T follicular helper cell (primary cell): ENCODE measurements around the gene EIF2D.
A peak's percentile ranks its signal among the peaks of the same experiment; 100 is the strongest.

Experiments
- DNase-seq: peaks from one replicate; pipeline ENCODE4 v3.0.0-alpha.2; 2020; ENCODE audit warnings: low read depth

The EIF2D gene

GRCh38 chr1:206569556-206569955 lies 42.7 kb downstream of the EIF2D start:
- DNase-seq: no peak

- no peak for DNase-seq
Measured at GRCh38 chr1:206568779-206569352, 43.4 kb downstream of the EIF2D start.

DNA sequence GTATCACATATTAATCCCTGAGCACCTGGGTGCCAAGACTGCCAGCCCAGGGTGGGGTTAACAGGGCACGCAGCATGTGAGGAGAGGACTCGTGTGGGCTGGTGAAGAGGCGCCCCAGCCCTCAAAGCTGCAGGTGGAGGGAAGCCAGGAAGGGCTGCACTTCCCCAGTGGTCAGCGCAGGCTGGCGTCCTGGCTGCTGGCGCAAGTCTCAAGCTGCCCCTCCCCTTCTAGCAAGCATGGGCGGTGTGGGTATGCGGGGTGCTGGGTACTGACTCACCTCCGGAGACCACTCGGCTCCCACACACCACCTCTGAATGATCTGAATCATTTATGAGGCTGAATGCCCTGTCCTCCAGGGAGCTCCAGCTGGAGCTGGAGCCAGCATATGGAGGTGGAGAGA lies 44.0 kb downstream of the EIF2D start:
- DNase-seq: no peak

DNA sequence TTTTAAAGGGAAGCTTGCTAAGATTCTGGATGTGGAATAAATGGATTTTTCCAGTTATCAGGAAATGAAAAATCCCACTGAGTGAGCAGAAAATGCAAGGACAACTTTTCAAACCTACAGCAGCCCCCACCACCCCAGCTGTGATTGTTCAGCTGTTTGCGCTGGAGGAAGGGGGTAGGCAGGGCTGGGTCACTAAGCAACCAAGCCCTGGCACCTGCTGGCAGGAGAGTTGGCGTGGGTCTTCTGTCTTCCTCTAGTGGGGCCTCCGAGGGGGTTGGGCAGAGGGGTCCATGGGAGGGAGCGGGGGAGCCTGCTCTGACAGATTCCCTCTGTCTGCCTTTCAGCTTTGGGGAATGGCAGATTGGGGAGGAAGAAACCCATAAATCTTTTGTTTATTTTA lies 45.3 kb downstream of the EIF2D start:
- DNase-seq: no peak

GRCh38 chr1:206565995-206566394 lies 46.3 kb downstream of the EIF2D start:
- no peak for DNase-seq

- DNase-seq: no peak
Measured at GRCh38 chr1:206563367-206564207, 48.7 kb downstream of the EIF2D start.

GRCh38 chr1:206560007-206560716 lies 52.1 kb downstream of the EIF2D start:
- no peak for DNase-seq

- no peak for DNase-seq
Measured at GRCh38 chr1:206559672-206559995, 52.6 kb downstream of the EIF2D start.

DNA sequence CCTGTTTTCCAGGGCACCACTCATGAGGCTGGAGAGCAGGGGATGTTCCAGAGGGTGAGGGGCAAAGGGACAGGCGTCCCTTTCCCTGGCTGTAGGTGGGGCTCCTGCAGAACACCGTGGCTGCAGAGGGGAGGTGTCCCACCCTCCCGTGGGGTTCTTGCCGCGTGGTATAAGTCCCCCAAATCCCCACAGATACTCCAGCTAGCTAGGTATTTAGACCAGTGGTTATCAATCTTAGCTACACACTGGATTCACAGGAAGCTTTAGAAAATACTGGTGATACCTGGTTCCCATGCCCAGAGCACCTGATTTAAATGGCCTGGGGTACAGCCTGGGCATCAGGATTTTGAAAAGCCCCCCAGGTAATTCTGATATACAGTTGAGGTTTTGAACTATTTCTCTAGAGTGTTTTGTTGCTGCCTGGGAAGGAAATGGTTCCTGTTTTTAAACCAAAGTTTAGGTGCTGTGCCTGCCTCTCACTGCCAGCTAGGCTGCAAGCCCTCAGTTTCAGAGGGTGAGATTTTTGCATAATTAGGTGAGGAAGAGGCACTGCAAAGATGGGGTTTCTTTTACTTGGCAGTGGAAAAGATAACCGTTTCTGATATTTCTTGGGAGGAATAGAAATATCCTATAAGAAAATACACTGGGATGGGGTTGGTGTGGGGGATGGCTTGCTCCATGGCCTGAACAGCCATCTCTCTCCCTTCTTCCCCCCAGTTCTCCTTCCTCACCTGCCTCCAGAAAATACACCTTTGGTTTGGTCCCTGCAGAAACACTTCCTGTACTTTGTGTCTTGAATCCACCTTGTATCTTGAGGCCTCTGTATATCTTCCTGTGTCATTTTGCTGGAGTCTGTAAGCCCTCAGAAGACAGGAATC lies 53.2 kb downstream of the EIF2D start:
- DNase-seq: no peak

GRCh38 chr1:206557636-206558473 lies 54.4 kb downstream of the EIF2D start:
- DNase-seq: no peak

GRCh38 chr1:206556750-206557635 lies 55.3 kb downstream of the EIF2D start:
- DNase-seq: peak; percentile 75

DNA sequence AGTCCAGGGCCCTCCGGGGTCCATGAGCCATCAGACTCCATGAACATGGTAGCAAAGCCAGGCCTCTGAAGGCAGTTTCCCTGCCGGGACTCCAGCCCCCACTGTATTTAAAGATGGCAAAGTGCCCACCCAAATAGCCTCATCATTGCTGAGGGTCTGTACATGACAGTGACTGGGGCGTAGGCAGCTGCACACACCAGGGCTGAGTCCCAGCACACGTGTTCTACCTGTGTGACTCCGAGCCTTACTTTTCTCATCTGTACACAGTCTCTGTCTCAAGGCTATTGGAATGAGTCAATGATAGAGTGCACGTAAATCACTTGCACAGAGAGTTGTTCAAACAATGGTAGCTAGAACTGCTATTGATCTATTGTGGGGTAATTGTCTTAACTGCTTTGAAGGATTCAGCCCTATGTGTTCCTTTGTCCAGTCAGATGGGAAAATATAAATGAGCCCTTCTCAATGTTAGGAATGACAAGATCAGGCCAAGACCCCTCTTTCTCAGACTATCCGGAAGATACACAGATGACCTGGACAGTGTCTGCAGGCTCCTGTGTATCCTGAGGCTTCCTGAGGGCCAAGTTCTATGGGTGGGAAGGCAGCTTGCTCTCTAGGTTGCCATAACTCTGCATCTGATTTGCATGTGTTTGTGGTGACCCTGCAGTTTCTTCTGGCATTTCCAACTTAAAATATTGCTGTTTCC lies 56.1 kb downstream of the EIF2D start:
- no peak for DNase-seq

DNA sequence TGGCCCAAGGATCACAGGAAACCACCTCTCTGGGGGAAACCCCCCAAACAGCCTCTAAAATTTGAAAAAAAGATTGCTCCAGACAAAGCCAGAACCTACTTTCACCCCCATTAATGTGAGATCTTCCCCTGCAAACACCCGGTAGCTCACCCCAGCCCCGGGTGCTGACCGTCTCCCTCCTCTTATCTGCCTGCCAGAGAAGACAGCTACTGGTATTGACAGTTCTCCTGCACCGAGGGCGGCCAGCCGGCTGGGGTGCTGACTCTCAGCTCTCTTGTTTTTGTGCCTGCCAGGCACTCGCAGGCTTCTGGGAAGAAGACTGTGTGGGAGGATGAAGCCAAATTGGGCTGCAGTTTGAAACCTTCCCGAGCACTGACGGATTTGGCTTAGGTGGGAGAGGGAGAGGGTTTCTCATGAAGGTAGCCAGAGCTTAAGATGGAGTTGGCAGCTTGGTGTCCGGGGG lies 56.8 kb downstream of the EIF2D start:
- DNase-seq: no peak

DNA sequence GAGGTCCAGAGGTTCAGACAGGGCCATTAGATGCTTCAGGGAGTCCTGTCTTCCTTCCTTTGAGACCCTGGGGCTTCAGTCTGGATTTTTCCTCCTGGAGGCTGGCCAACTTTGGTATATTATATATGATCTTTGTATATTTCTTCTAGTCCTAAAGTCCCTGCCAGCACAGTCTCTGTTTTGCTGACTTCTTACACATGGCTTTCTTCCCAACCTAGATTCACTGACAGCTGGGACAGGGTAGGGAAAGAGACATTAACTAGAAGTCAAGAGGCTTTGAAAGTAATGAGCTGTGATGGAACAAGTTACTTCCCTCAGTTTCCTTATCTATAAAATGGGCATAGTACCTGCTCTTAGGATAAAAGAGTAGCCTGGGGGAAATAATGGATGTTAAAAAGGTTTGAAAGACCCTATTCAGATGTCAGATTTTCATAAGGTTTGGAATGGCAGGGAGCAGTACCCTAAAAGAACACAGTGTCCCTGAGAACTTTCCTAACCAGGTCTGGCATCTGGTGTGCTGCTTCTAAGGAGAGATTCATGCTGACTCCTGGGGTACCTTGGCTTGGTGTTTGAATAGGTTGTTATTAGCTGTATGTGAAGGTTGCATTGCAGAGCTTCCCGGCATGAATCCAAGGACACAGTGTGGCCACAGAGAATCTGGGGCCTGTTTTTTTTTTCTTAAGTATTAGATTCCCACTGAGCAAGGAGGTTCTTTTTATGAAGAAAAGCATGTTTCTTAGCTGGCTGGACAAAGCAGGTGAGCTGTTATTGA lies 57.4 kb downstream of the EIF2D start:
- no peak for DNase-seq

DNA sequence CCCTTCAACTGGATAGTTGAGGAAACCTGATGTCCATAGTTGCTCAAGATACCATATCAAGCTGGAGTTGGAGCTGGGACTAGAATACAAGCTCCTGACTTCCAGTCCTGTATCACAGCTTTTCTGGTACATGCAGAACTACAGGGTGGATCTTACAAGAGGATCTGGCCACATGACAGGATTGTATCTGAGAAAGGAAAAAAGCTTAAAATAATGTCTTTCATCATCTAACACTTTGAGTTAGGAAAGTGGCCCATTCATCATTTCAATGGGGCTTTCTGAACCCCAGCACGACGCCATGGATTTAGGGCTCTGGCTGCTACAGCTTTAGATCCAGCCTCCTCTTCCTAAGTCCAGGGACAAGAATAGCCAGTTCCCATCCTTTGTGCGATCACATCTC lies 58.1 kb downstream of the EIF2D start:
- no peak for DNase-seq

DNA sequence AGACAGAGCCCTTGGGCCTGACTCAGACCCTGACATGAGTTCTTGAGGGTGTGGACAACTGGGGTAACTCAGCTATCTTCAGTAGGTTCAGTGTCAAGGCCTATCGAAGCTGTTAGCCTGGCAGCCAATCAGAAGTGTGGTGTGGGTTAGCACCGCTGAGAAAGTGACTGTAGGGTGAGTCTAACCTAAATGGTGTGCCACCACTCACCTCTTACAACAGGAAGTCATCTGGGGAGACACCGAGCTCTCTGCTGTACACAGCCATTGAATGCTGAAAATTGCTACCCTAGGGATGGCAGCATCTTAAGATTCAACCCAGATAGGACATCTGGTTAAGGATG lies 60.3 kb downstream of the EIF2D start:
- peak; percentile 70 for DNase-seq

GRCh38 chr1:206551296-206551985 lies 60.8 kb downstream of the EIF2D start:
- no peak for DNase-seq

GRCh38 chr1:206550446-206550845 lies 61.8 kb downstream of the EIF2D start:
- DNase-seq: no peak
